Endothelial cell (in vitro differentiated cells): ENCODE results near the gene MUSK. TPM values are rescaled to one million over a fixed set of nuclear protein-coding genes. Genes with fewer than 3 reads are reported as not detected.
"Not testable (repeated sequence)": the region's sequence is repeated elsewhere in the genome, so short reads cannot be mapped to it uniquely, and the experiment has no call there.

Experiments
- DNase-seq: peaks from one replicate; pipeline ENCODE4 v3.0.0; 2021; ENCODE audit warnings: low spot score
- H3K27ac Mint-ChIP-seq: one replicate; pipeline ENCODE4 v1.8.0; 2021; ENCODE audit warnings: mixed read lengths, inconsistent platforms; ENCODE audit not compliant: unreplicated experiment
- H3K27me3 Mint-ChIP-seq: one replicate; pipeline ENCODE4 v1.8.0; 2021; ENCODE audit warnings: mild to moderate bottlenecking, moderate library complexity, mixed read lengths, inconsistent platforms; ENCODE audit not compliant: unreplicated experiment
- H3K36me3 Mint-ChIP-seq: one replicate; pipeline ENCODE4 v1.8.0; 2021; ENCODE audit warnings: mild to moderate bottlenecking, low read depth, mixed read lengths, inconsistent platforms; ENCODE audit not compliant: unreplicated experiment
- H3K4me1 Mint-ChIP-seq: one replicate; pipeline ENCODE4 v1.8.0; 2021; ENCODE audit warnings: mild to moderate bottlenecking, mixed read lengths, inconsistent platforms; ENCODE audit not compliant: unreplicated experiment
- H3K4me3 Mint-ChIP-seq: one replicate; pipeline ENCODE4 v1.8.0; 2021; ENCODE audit warnings: mild to moderate bottlenecking, mixed read lengths, inconsistent platforms; ENCODE audit not compliant: unreplicated experiment
- H3K9me3 Mint-ChIP-seq: one replicate; pipeline ENCODE4 v1.8.0; 2021; ENCODE audit warnings: mixed read lengths, inconsistent platforms; ENCODE audit not compliant: unreplicated experiment
- CTCF ChIP-seq: fragments of 200-600 bp; sonication (generic); IDR thresholded peaks from one replicate; pipeline ENCODE4 v1.5.0; 2021; ENCODE audit warnings: antibody characterized with exemption; ENCODE audit not compliant: unreplicated experiment
- total RNA-seq: library from RNA; stranded (reverse); fragmentation: NEBNext Ultra II Directional; extraction: Animal tissue kit (Norgen Biotek cat#: 25700); gene quantifications from one replicate; pipeline ENCODE4 v1.2.1, GENCODE V29; 2021; ENCODE audit not compliant: unreplicated experiment

The MUSK gene
- total RNA-seq, 1 donor from 2014 or later, result not detected

GRCh38 chr9:110691002-110691549 is 22.5 kb downstream of the MUSK start:
- peaks cover 3% of the 10 kb centered on the region for H3K27me3 Mint-ChIP-seq
- no peak for DNase-seq
- no peaks in the 10 kb centered on the region for H3K4me1 Mint-ChIP-seq
- no peak overlapping the region for H3K27ac Mint-ChIP-seq
- TF ChIP-seq CTCF, result no peak
- no peaks in the 10 kb centered on the region for H3K9me3 Mint-ChIP-seq
- H3K36me3 Mint-ChIP-seq, result no peaks in the 10 kb centered on the region
- no peak overlapping the region for H3K4me3 Mint-ChIP-seq

GRCh38 chr9:110695846-110696245 is 27.3 kb downstream of the MUSK start:
- not testable (repeated sequence) for H3K36me3 Mint-ChIP-seq, H3K27ac Mint-ChIP-seq, H3K9me3 Mint-ChIP-seq, H3K4me1 Mint-ChIP-seq, H3K4me3 Mint-ChIP-seq, H3K27me3 Mint-ChIP-seq, DNase-seq

GRCh38 chr9:110700953-110701352 is 32.4 kb downstream of the MUSK start:
- H3K36me3 Mint-ChIP-seq, result no peaks in the 10 kb centered on the region
- DNase-seq, result no peak
- no peaks in the 10 kb centered on the region for H3K9me3 Mint-ChIP-seq
- H3K27ac Mint-ChIP-seq, result no peak overlapping the region
- H3K27me3 Mint-ChIP-seq, result no peaks in the 10 kb centered on the region
- peaks cover 7% of the 10 kb centered on the region for H3K4me1 Mint-ChIP-seq
- no peak for TF ChIP-seq CTCF
- H3K4me3 Mint-ChIP-seq, result no peak overlapping the region

GRCh38 chr9:110703669-110704068 is 35.1 kb downstream of the MUSK start:
- H3K4me1 Mint-ChIP-seq, result peaks cover 7% of the 10 kb centered on the region
- H3K36me3 Mint-ChIP-seq, result no peaks in the 10 kb centered on the region
- H3K27me3 Mint-ChIP-seq, result no peaks in the 10 kb centered on the region
- no peaks in the 10 kb centered on the region for H3K9me3 Mint-ChIP-seq
- H3K4me3 Mint-ChIP-seq, result no peak overlapping the region
- DNase-seq, result no peak
- no peak for TF ChIP-seq CTCF
- H3K27ac Mint-ChIP-seq, result no peak overlapping the region

- Mint-ChIP-seq H3K27me3 (no peaks in the 10 kb centered on the region), H3K9me3 (no peaks in the 10 kb centered on the region), H3K4me1 (peaks cover 7% of the 10 kb centered on the region), H3K27ac (no peak overlapping the region), H3K36me3 (no peaks in the 10 kb centered on the region), H3K4me3 (no peak overlapping the region)
- no peak for DNase-seq
- no peak for TF ChIP-seq CTCF
Observed at GRCh38 chr9:110707419-110707818, 38.8 kb downstream of the MUSK start.
